Astrocyte (in vitro differentiated cells and primary cell): ENCODE measurements around the gene EGF. TPM values are rescaled to one million over a fixed set of nuclear protein-coding genes. Genes with fewer than 3 reads are reported as not detected.

Source experiments
- DNase-seq: peaks from one replicate; pipeline ENCODE4 v3.0.0-alpha.2; 2010; ENCODE audit warnings: low read depth
- FAIRE-seq: peaks from 2 replicates; lab custom pipeline; 2011; peaks lifted over from hg19 to GRCh38; lab: Jason Lieb, UNC
- H2AFZ ChIP-seq: 2 replicates; pipeline ENCODE4 v1.6.0; 2012; ENCODE audit warnings: low read depth, low read length, inconsistent platforms
- H3K27ac ChIP-seq: 2 replicates; pipeline ENCODE4 v1.5.1; 2011; ENCODE audit warnings: low read depth, low read length, inconsistent platforms
- H3K27me3 ChIP-seq: 2 replicates; pipeline ENCODE4 v1.6.0; 2011; ENCODE audit warnings: low read length, inconsistent platforms; ENCODE audit not compliant: insufficient read depth
- H3K36me3 ChIP-seq: 2 replicates; pipeline ENCODE4 v1.5.1; 2011; ENCODE audit warnings: low read length, inconsistent platforms; ENCODE audit not compliant: insufficient read depth
- H3K4me1 ChIP-seq: 2 replicates; pipeline ENCODE4 v1.5.1; 2011; ENCODE audit warnings: low read length, inconsistent platforms; ENCODE audit not compliant: insufficient read depth
- H3K4me2 ChIP-seq: 2 replicates; pipeline ENCODE4 v1.6.0; 2012; ENCODE audit warnings: low read length, inconsistent platforms
- H3K4me3 ChIP-seq: 2 replicates; pipeline ENCODE4 v1.5.1; 2011; ENCODE audit warnings: low read depth, mild to moderate bottlenecking, low read length, inconsistent platforms; ENCODE audit not compliant: insufficient read depth
- H3K79me2 ChIP-seq: 2 replicates; pipeline ENCODE4 v1.6.0; 2012; ENCODE audit warnings: mild to moderate bottlenecking, low read length, inconsistent platforms; ENCODE audit not compliant: insufficient read depth
- H3K9ac ChIP-seq: 2 replicates; pipeline ENCODE4 v1.6.0; 2012; ENCODE audit warnings: mild to moderate bottlenecking, low read length, inconsistent platforms
- H3K9me3 ChIP-seq: 2 replicates; pipeline ENCODE4 v1.5.1; 2012; ENCODE audit warnings: low read depth, mild to moderate bottlenecking, low read length, inconsistent platforms; ENCODE audit not compliant: insufficient read depth
- H4K20me1 ChIP-seq: 2 replicates; pipeline ENCODE4 v1.6.0; 2012; ENCODE audit warnings: low read length, inconsistent platforms; ENCODE audit not compliant: insufficient read depth
- H3K27ac Mint-ChIP-seq: one replicate; pipeline ENCODE4 v1.8.0; 2021; ENCODE audit warnings: mild to moderate bottlenecking, mixed read lengths; ENCODE audit not compliant: unreplicated experiment
- H3K27me3 Mint-ChIP-seq: one replicate; pipeline ENCODE4 v1.8.0; 2021; ENCODE audit warnings: low read depth, mixed read lengths; ENCODE audit not compliant: unreplicated experiment
- H3K36me3 Mint-ChIP-seq: one replicate; pipeline ENCODE4 v1.8.0; 2021; ENCODE audit warnings: low read depth, mixed read lengths; ENCODE audit not compliant: unreplicated experiment
- H3K4me1 Mint-ChIP-seq: one replicate; pipeline ENCODE4 v1.8.0; 2021; ENCODE audit warnings: low read depth, mixed read lengths; ENCODE audit not compliant: unreplicated experiment
- H3K4me3 Mint-ChIP-seq: one replicate; pipeline ENCODE4 v1.8.0; 2021; ENCODE audit warnings: mild to moderate bottlenecking, moderate library complexity, mixed read lengths; ENCODE audit not compliant: unreplicated experiment
- H3K9me3 Mint-ChIP-seq: one replicate; pipeline ENCODE4 v1.8.0; 2021; ENCODE audit warnings: mild to moderate bottlenecking, mixed read lengths; ENCODE audit not compliant: unreplicated experiment
- CTCF ChIP-seq: IDR thresholded peaks from 2 replicates; pipeline ENCODE4 v1.5.1; 2011; ENCODE audit warnings: low read depth, mild to moderate bottlenecking, inconsistent platforms, low read length, moderate library complexity; ENCODE audit not compliant: insufficient read depth
- EZH2 ChIP-seq: IDR thresholded peaks from 2 replicates; pipeline ENCODE4 v1.6.1; 2012; ENCODE audit warnings: mild to moderate bottlenecking, low read length, inconsistent platforms; ENCODE audit not compliant: insufficient read depth
- total RNA-seq: library from RNA; stranded (reverse); gene quantifications from 2 replicates; pipeline ENCODE4 v1.2.1, GENCODE V29; 2021

The EGF gene
- total RNA-seq, 1 donor from 2014 or later = 22.9 TPM

DNA sequence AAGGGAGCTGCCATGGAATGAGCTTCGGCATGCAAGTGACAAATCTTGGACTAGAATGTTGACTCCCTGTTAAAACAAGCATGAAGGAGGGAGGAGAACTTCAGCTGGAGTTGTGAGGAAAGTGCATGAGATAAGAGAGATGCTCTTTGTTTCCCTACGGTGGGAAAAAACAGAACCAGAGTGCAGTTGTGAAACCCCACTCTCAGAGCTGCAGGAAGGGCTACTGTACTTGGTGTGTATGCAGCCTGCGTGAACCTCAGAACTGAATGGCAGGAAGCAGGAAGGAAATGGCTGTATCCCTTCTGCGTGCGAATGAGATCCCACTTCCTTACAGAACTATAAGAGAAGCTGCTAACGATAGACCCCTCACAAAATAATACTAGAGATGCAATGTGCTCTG lies 57.2 kb downstream of the EGF start:
- no peaks in the 10 kb centered on the region for H3K27me3 Mint-ChIP-seq
- DNase-seq = no peak
- H3K79me2 ChIP-seq = no peaks in the 10 kb centered on the region
- H3K36me3 Mint-ChIP-seq = no peaks in the 10 kb centered on the region
- no peak overlapping the region for H3K4me3 Mint-ChIP-seq
- H3K9me3 ChIP-seq = no peaks in the 10 kb centered on the region
- no peaks in the 10 kb centered on the region for H3K36me3 ChIP-seq
- no peaks in the 10 kb centered on the region for H3K27me3 ChIP-seq
- no peak overlapping the region for H3K9ac ChIP-seq
- no peak overlapping the region for H3K27ac ChIP-seq
- H3K4me2 ChIP-seq = no peak overlapping the region
- peaks cover 11% of the 10 kb centered on the region for H3K4me1 ChIP-seq
- no peak overlapping the region for H3K27ac Mint-ChIP-seq
- no peak overlapping the region for H3K4me3 ChIP-seq
- FAIRE-seq = no peak
- no peak overlapping the region for H2AFZ ChIP-seq
- TF ChIP-seq EZH2 (no peak), CTCF (no peak)
- H3K4me1 Mint-ChIP-seq = peaks cover 29% of the 10 kb centered on the region
- no peaks in the 10 kb centered on the region for H3K9me3 Mint-ChIP-seq
- no peaks in the 10 kb centered on the region for H4K20me1 ChIP-seq

DNA sequence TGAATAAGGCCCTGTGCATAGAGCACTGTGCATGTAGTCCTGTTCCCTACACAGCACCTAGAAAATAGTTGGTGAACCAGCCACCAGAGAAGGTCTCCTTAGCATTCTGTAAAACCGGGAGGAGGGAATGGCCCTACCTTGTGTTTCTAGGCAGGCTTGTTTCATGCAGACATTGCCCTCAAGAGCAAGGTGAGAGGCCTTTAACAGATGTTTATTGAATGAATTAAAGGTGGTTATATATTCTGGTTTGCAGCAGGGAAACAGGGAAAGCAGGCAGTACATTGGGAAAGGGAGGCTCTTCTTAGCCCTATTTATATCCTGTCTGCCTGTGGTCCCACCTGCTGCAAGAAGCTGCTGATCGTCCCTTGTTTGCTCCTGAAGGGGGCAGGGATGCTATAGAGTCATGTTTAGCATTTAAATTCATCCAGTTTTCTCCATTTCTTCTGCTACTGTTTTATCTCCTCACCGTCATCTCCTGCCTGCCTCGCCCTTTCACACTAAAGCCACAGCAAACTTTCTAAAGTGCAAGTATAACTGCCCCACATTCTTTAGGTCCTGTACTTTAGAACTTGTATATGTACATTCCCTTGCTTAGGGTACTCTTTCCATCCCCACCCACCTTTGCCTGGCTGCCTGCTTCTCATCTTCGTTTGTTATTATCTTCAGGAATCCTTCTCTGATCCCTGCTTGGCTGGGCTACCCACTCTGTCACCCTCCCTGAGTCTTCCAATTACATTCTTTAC lies 60.3 kb downstream of the EGF start:
- DNase-seq (no peak), FAIRE-seq (no peak)
- no peaks in the 10 kb centered on the region for H4K20me1 ChIP-seq
- no peak overlapping the region for H3K9ac ChIP-seq
- H3K9me3 ChIP-seq = no peaks in the 10 kb centered on the region
- no peaks in the 10 kb centered on the region for H3K79me2 ChIP-seq
- no peaks in the 10 kb centered on the region for H3K36me3 Mint-ChIP-seq
- H3K4me1 Mint-ChIP-seq = peaks cover 15% of the 10 kb centered on the region
- no peak overlapping the region for H3K4me3 ChIP-seq
- H3K27me3 ChIP-seq = no peaks in the 10 kb centered on the region
- H3K4me2 ChIP-seq = no peak overlapping the region
- peaks cover 5% of the 10 kb centered on the region for H3K4me1 ChIP-seq
- no peaks in the 10 kb centered on the region for H3K36me3 ChIP-seq
- H3K27ac ChIP-seq = no peak overlapping the region
- H2AFZ ChIP-seq = no peak overlapping the region
- H3K9me3 Mint-ChIP-seq = no peaks in the 10 kb centered on the region
- TF ChIP-seq EZH2 = no peak
- TF ChIP-seq CTCF = no peak
- no peak overlapping the region for H3K27ac Mint-ChIP-seq
- no peaks in the 10 kb centered on the region for H3K27me3 Mint-ChIP-seq
- no peak overlapping the region for H3K4me3 Mint-ChIP-seq

DNA sequence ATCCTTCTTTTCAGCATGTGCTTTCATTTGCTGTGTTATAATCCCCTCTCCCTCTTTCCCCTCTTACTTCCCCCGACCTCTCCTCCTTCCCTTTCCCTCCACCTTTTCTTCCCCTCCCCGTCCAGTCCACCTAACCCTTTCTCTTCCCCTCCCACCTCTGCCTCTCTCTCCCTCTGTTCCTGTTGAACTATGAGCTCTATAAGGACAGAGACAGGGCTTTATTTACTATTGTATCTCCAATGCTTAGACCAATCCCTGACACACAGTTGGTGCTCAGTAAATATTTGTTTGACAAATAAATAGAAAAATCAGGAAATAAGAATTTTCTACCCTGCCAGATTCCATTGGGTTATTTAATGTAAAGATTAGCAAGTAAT lies 60.8 kb downstream of the EGF start:
- H3K27ac ChIP-seq = no peak overlapping the region
- no peaks in the 10 kb centered on the region for H4K20me1 ChIP-seq
- H3K9me3 Mint-ChIP-seq = no peaks in the 10 kb centered on the region
- H2AFZ ChIP-seq = no peak overlapping the region
- H3K4me2 ChIP-seq = no peak overlapping the region
- no peak for FAIRE-seq
- no peaks in the 10 kb centered on the region for H3K4me1 ChIP-seq
- peaks cover 12% of the 10 kb centered on the region for H3K4me1 Mint-ChIP-seq
- H3K36me3 ChIP-seq = no peaks in the 10 kb centered on the region
- no peaks in the 10 kb centered on the region for H3K9me3 ChIP-seq
- TF ChIP-seq EZH2 = no peak
- no peak for TF ChIP-seq CTCF
- no peaks in the 10 kb centered on the region for H3K36me3 Mint-ChIP-seq
- H3K4me3 Mint-ChIP-seq = no peak overlapping the region
- no peak overlapping the region for H3K27ac Mint-ChIP-seq
- H3K79me2 ChIP-seq = no peaks in the 10 kb centered on the region
- no peaks in the 10 kb centered on the region for H3K27me3 ChIP-seq
- no peak overlapping the region for H3K4me3 ChIP-seq
- no peaks in the 10 kb centered on the region for H3K27me3 Mint-ChIP-seq
- no peak overlapping the region for H3K9ac ChIP-seq
- no peak for DNase-seq
